K562 (cell line): Measurements from ENCODE around the gene EMP2. TPM values are rescaled to one million over a fixed set of nuclear protein-coding genes. Genes with fewer than 3 reads are reported as not detected.

Experiments
- ATAC-seq: fragments of 200-7000 bp; cut with Tn5 transposase; 3 replicates; pipeline ENCODE4 v1.9.1; 2020; ENCODE audit warnings: moderate library complexity
- BruUV-seq: library from RNA; stranded (reverse); fragments of 400-500 nt; replicated peaks from 2 replicates; lab custom pipeline; 2021; lab: Mats Ljungman, UMichigan
- CTCF ChIA-PET: fragments of 300-600 bp; formaldehyde crosslinking; extraction: SDS; loops from one replicate; lab custom pipeline; 2021; ENCODE audit warnings: low intra/inter-chr PET ratio; lab: Yijun Ruan, JAX
- POLR2A ChIA-PET: fragments of 300-600, 350-650 bp; sonication (Branson Sonifier 250); formaldehyde crosslinking; extraction: SDS; loops from one replicate; lab custom pipeline; 2021; ENCODE audit warnings: antibody characterized with exemption, inconsistent platforms; lab: Yijun Ruan, JAX
- DNase-seq, 4 experiments: peaks; one replicate each; pipeline versions ENCODE4 v3.0.0 to v3.0.0-alpha.2; 2011 to 2018; ENCODE audit warnings: low spot score in 3 of 4, mixed read lengths in 3 of 4; ENCODE audit errors: extremely low read depth in 1 of 4
- FAIRE-seq: peaks from 2 replicates; lab custom pipeline; 2011; peaks lifted over from hg19 to GRCh38; lab: Jason Lieb, UNC
- H2AFZ ChIP-seq: 2 replicates; pipeline ENCODE4 v1.6.0; 2011; ENCODE audit warnings: low read depth, low read length, control low read depth, inconsistent platforms
- H3K27ac ChIP-seq: fragments of 200-600 bp; 3 replicates; pipeline ENCODE4 v1.8.0; 2011; ENCODE audit warnings: low read depth, mild to moderate bottlenecking, control low read depth, inconsistent platforms, low read length, moderate library complexity, mixed read lengths; ENCODE audit errors: extremely low read depth
- H3K27me3 ChIP-seq, 2 experiments: fragments of 300-600 bp in 1 of 2; 2 replicates in 1 of 2; 3 replicates in 1 of 2; pipeline versions ENCODE4 v1.6.0 to v1.8.0; 2011; ENCODE audit warnings: inconsistent platforms in 2 of 2, low read length in 2 of 2, mild to moderate bottlenecking in 1 of 2, mixed read lengths in 1 of 2, moderate library complexity in 1 of 2; ENCODE audit not compliant: control insufficient read depth in 2 of 2, insufficient read depth in 2 of 2
- H3K36me3 ChIP-seq: fragments of 300-600 bp; 3 replicates; pipeline ENCODE4 v1.8.0; 2011; ENCODE audit warnings: mild to moderate bottlenecking, low read length, inconsistent platforms; ENCODE audit not compliant: control insufficient read depth, insufficient read depth
- H3K4me1 ChIP-seq, 2 experiments: fragments of 200-600 bp in 1 of 2; replicated peaks in 1 of 2; 2 replicates in 1 of 2; 3 replicates in 1 of 2; pipeline versions ENCODE4 v1.5.1 to v1.8.0; 2011; ENCODE audit warnings: inconsistent platforms in 2 of 2, low read length in 2 of 2, mild to moderate bottlenecking in 1 of 2, mixed read lengths in 1 of 2, moderate library complexity in 1 of 2; ENCODE audit not compliant: control insufficient read depth in 2 of 2, insufficient read depth in 2 of 2
- H3K4me2 ChIP-seq: 2 replicates; pipeline ENCODE4 v1.6.1; 2011; ENCODE audit warnings: low read length, control low read depth, inconsistent platforms, mixed read lengths; ENCODE audit not compliant: insufficient read depth
- H3K4me3 ChIP-seq: fragments of 200-600 bp; sonication (generic), shearing (Covaris generic); 2 replicates; pipeline ENCODE4 v1.5.1; 2016; ENCODE audit warnings: control low read depth, inconsistent platforms
- H3K79me2 ChIP-seq: fragments of 200-600 bp; 3 replicates; pipeline ENCODE4 v1.8.0; 2011; ENCODE audit warnings: low read length, inconsistent platforms; ENCODE audit not compliant: control insufficient read depth, insufficient read depth
- H3K9ac ChIP-seq, 2 experiments: 2 replicates each; pipeline versions ENCODE4 v1.6.0 to v1.6.1; 2011; ENCODE audit warnings: low read depth in 2 of 2, low read length in 2 of 2, control low read depth in 1 of 2, inconsistent platforms in 1 of 2, mild to moderate bottlenecking in 1 of 2, mixed read lengths in 1 of 2; ENCODE audit not compliant: insufficient read depth in 1 of 2
- H3K9me1 ChIP-seq: one replicate; pipeline ENCODE4 v1.6.0; 2011; ENCODE audit warnings: inconsistent platforms, mild to moderate bottlenecking, low read length, moderate library complexity; ENCODE audit not compliant: control insufficient read depth, insufficient read depth
- H3K9me3 ChIP-seq: replicated peaks from 2 replicates; pipeline ENCODE4 v1.5.1; 2011; ENCODE audit warnings: low read depth, low read length, inconsistent platforms; ENCODE audit not compliant: control insufficient read depth, insufficient read depth
- H4K20me1 ChIP-seq: replicated peaks from 2 replicates; pipeline ENCODE4 v1.6.1; 2011; ENCODE audit warnings: low read length, inconsistent platforms, mixed read lengths; ENCODE audit not compliant: control insufficient read depth, insufficient read depth
- BDP1 ChIP-seq: IDR thresholded peaks from 3 replicates; pipeline ENCODE4 v1.6.1; 2011; ENCODE audit not compliant: insufficient read length, insufficient read depth
- FOXA3 ChIP-seq, 2 experiments: fragments of 450-650 bp in 1 of 2; sonication (generic) in 1 of 2; formaldehyde crosslinking; IDR thresholded peaks in 1 of 2; conservative IDR thresholded peaks in 1 of 2; 2 replicates each; pipeline versions ENCODE4 v1.4.0 to v1.8.0; 2020 to 2022; ENCODE audit warnings: mild to moderate bottlenecking in 2 of 2, missing genetic modification reagents in 1 of 2
- FOXM1 ChIP-seq, 2 experiments: fragments of 450-650 bp in 1 of 2; sonication (generic) in 1 of 2; formaldehyde crosslinking in 1 of 2; IDR thresholded peaks; 2 replicates each; pipeline versions ENCODE4 v1.6.1 to v1.9.0; 2017 to 2022; ENCODE audit warnings: low read depth in 2 of 2, mild to moderate bottlenecking in 2 of 2, missing genetic modification reagents in 1 of 2, moderate library complexity in 1 of 2
- GABPB2 ChIP-seq: fragments of 250-450 bp; sonication (Bioruptor Pico); conservative IDR thresholded peaks from 2 replicates; pipeline ENCODE4 v1.5.1; 2021; ENCODE audit warnings: mild to moderate bottlenecking
- GATAD2B ChIP-seq: fragments of 450-650 bp; IDR thresholded peaks from 2 replicates; pipeline ENCODE4 v1.6.1; 2017; ENCODE audit warnings: mild to moderate bottlenecking, borderline replicate concordance
- GMEB1 ChIP-seq: fragments of 250-450 bp; sonication (Bioruptor Pico); IDR thresholded peaks from 2 replicates; pipeline ENCODE4 v1.4.0; 2020; ENCODE audit warnings: mild to moderate bottlenecking
- HEY1 ChIP-seq: fragments of 250-450 bp; sonication (Bioruptor Pico); IDR thresholded peaks from 2 replicates; pipeline ENCODE4 v1.5.0; 2020; ENCODE audit warnings: mild to moderate bottlenecking, moderate library complexity, borderline replicate concordance
- MBD2 ChIP-seq: sonication (generic); IDR thresholded peaks from 2 replicates; pipeline ENCODE4 v1.6.1; 2016; ENCODE audit warnings: low read depth, borderline replicate concordance
- MCM3 ChIP-seq: fragments of 450-650 bp; IDR thresholded peaks from 2 replicates; pipeline ENCODE4 v1.6.1; 2016
- MLLT1 ChIP-seq, 2 experiments: fragments of 450-650 bp; IDR thresholded peaks; 2 replicates each; pipeline ENCODE4 v1.6.1; 2016
- TBL1XR1 ChIP-seq, 2 experiments: IDR thresholded peaks; 2 replicates each; pipeline ENCODE4 v1.6.1; 2012; ENCODE audit warnings: improper control_type of control experiment in 2 of 2, low read length in 2 of 2, mild to moderate bottlenecking in 1 of 2
- ZNF316 ChIP-seq: fragments of 450-650 bp; IDR thresholded peaks from 2 replicates; pipeline ENCODE4 v1.6.1; 2016
- WGBS: fragments of 100-300 bp; shearing (Covaris generic); methylation state at CpG from one replicate; pipeline ENCODE4 v1.1.6; 2016; ENCODE audit warnings: low coverage, mixed read lengths; ENCODE audit not compliant: insufficient coverage; ENCODE audit errors: missing lambda C conversion rate; 5-methylcytosine and 5-hydroxymethylcytosine counted together
- in situ Hi-C: fragments of 300-500 bp; cut with MboI; formaldehyde crosslinking; loops from 4 replicates; pipeline ENCODE4 v1.15.0; 2018; ENCODE audit warnings: inconsistent platforms, mixed read lengths
- intact Hi-C: fragments of 100-400 bp; cut with micrococcal nuclease; formaldehyde crosslinking; loops from 2 replicates; pipeline ENCODE4 v1.14.2; 2022
- polyA plus RNA-seq, 8 experiments: library from polyadenylated mRNA; depleted of rRNA in 4 of 8; stranded (reverse) in 5 of 8; unstranded in 3 of 8; fragments of >200 nt; fragmentation: Nextera tagmentation in 2 of 8; fragmentation: Illumina TruSeq in 1 of 8; extraction: Ambion mirVana in 2 of 8; extraction: Trizol in 1 of 8; gene quantifications; 2 replicates each; pipeline versions ENCODE4 v1.2.1 to v1.2.3, GENCODE V29; 2011 to 2014; ENCODE audit warnings: inconsistent platforms in 1 of 8, missing spikeins in 1 of 8
- total RNA-seq, 7 experiments: library from RNA; depleted of rRNA in 6 of 7; stranded (reverse); fragments of >200 nt in 6 of 7; fragmentation: Illumina TruSeq in 2 of 7; extraction: Trizol in 2 of 7; gene quantifications; 2 replicates each; pipeline versions ENCODE4 v1.2.1 to v1.2.3, GENCODE V29; 2011 to 2021; ENCODE audit warnings: low replicate concordance in 1 of 7
- TF ChIP-seq, protein P1 (sequence below): fragments of 150-350 bp; IDR thresholded peaks from 2 replicates; pipeline ENCODE4 v1.6.1; 2014; ENCODE audit warnings: low read depth, mild to moderate bottlenecking, low read length, borderline replicate concordance

Gene EMP2
- total and polyA plus RNA-seq, 9 of the 15 experiments (the other 6 are each of a cell fraction or from before 2014, with no cell fraction given) = 0.73 to 6.2 (median 3.1) TPM

GRCh38 chr16:10572611-10573010 lies 7.8 kb downstream of the EMP2 start:
- 3% methylated on average over 3 of the region's 3 CpGs for WGBS
- no peak overlapping the region for H3K9ac ChIP-seq
- H3K4me3 ChIP-seq = no peak overlapping the region
- intact Hi-C loops (no loop called here), in situ Hi-C loops (no loop called here)
- H3K4me1 ChIP-seq = no peaks in the 10 kb centered on the region; a peak in 1 of 5 replicates
- ChIA-PET CTCF (no interaction called here), POLR2A (no interaction called here)
- H4K20me1 ChIP-seq = no peaks in the 10 kb centered on the region; the same call in 1 of the 2 replicates
- H3K9me3 ChIP-seq = no peaks in the 10 kb centered on the region
- no peaks in the 10 kb centered on the region for H3K79me2 ChIP-seq
- DNase-seq (no peak), FAIRE-seq (no peak), ATAC-seq (no peak)
- H3K27ac ChIP-seq = no peak overlapping the region
- peaks cover 8 to 40% of the 10 kb centered on the region in 2 experiments; a peak in 4 of 5 replicates for H3K27me3 ChIP-seq
- no peak overlapping the region for H3K4me2 ChIP-seq
- no peak overlapping the region for H2AFZ ChIP-seq
- H3K9me1 ChIP-seq = no peaks in the 10 kb centered on the region
- BruUV-seq = no TSS peak
- no peak for TF ChIP-seq GABPB2 (CRISPR knock-in tag)
- TF ChIP-seq MLLT1 (IDR thresholded peaks at IDR 0.05) = no peak
- TF ChIP-seq BDP1 = no peak
- no peak for TF ChIP-seq FOXM1 (IDR thresholded peaks at IDR 0.05; ENCODE audit: low read depth)
- TF ChIP-seq FOXM1 (CRISPR knock-in tag; IDR thresholded peaks at IDR 0.05; ENCODE audit: low read depth) = no peak
- no peak for TF ChIP-seq HEY1 (CRISPR knock-in tag)
- TF ChIP-seq, protein P1, sequence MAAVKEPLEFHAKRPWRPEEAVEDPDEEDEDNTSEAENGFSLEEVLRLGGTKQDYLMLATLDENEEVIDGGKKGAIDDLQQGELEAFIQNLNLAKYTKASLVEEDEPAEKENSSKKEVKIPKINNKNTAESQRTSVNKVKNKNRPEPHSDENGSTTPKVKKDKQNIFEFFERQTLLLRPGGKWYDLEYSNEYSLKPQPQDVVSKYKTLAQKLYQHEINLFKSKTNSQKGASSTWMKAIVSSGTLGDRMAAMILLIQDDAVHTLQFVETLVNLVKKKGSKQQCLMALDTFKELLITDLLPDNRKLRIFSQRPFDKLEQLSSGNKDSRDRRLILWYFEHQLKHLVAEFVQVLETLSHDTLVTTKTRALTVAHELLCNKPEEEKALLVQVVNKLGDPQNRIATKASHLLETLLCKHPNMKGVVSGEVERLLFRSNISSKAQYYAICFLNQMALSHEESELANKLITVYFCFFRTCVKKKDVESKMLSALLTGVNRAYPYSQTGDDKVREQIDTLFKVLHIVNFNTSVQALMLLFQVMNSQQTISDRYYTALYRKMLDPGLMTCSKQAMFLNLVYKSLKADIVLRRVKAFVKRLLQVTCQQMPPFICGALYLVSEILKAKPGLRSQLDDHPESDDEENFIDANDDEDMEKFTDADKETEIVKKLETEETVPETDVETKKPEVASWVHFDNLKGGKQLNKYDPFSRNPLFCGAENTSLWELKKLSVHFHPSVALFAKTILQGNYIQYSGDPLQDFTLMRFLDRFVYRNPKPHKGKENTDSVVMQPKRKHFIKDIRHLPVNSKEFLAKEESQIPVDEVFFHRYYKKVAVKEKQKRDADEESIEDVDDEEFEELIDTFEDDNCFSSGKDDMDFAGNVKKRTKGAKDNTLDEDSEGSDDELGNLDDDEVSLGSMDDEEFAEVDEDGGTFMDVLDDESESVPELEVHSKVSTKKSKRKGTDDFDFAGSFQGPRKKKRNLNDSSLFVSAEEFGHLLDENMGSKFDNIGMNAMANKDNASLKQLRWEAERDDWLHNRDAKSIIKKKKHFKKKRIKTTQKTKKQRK = no peak
- no peak for TF ChIP-seq MBD2
- no peak for TF ChIP-seq GATAD2B
- TF ChIP-seq FOXA3 (CRISPR knock-in tag; conservative IDR thresholded peaks at IDR 0.05 in 1 of 2, IDR thresholded peaks at IDR 0.05 in 1 of 2) = no peak
- TF ChIP-seq ZNF316 = no peak
- TF ChIP-seq MCM3 = no peak
- no peak for TF ChIP-seq GMEB1 (CRISPR knock-in tag)
- no peak for TF ChIP-seq TBL1XR1 (IDR thresholded peaks at IDR 0.05; ENCODE audit: low read length in 2 of 2)
- no peaks in the 10 kb centered on the region for H3K36me3 ChIP-seq
